Panc1 (cell line): ENCODE data around the gene DCAF15. TPM values are rescaled to one million over a fixed set of nuclear protein-coding genes. Genes with fewer than 3 reads are reported as not detected.

Experiments
- ATAC-seq: fragments of 200-7000 bp; cut with Tn5 transposase; 2 replicates; pipeline ENCODE4 v1.9.1; 2020; ENCODE audit warnings: mild to moderate bottlenecking, moderate library complexity
- BruUV-seq: library from RNA; stranded (reverse); fragments of 400-500 nt; replicated peaks from 2 replicates; lab custom pipeline; 2021; lab: Mats Ljungman, UMichigan
- CTCF ChIA-PET: fragments of 300-600 bp; sonication (Branson Sonifier 250); formaldehyde crosslinking; loops from one replicate; lab custom pipeline; 2022; ENCODE audit warnings: antibody characterized with exemption; lab: Charles Lee
- POLR2A ChIA-PET: fragments of 300-600 bp; sonication (Branson Sonifier 250); formaldehyde crosslinking; loops from one replicate; lab custom pipeline; 2022; ENCODE audit warnings: antibody characterized with exemption; lab: Charles Lee
- DNase-seq: peaks from one replicate; pipeline ENCODE4 v3.0.0-alpha.2; 2010; ENCODE audit warnings: low read depth, low spot score
- H3K27ac ChIP-seq: 2 replicates; pipeline ENCODE4 v1.5.1; 2011; ENCODE audit warnings: mild to moderate bottlenecking, low read length, inconsistent platforms
- H3K27me3 ChIP-seq: fragments of 200-500 bp; sonication (Bioruptor generic); 2 replicates; pipeline ENCODE4 v1.6.0; 2014; ENCODE audit warnings: low read length, inconsistent platforms; ENCODE audit not compliant: control insufficient read depth, insufficient read depth
- H3K36me3 ChIP-seq: fragments of 200-500 bp; sonication (Bioruptor generic); 2 replicates; pipeline ENCODE4 v1.5.1; 2014; ENCODE audit warnings: inconsistent platforms, mild to moderate bottlenecking, low read length, moderate library complexity; ENCODE audit not compliant: control insufficient read depth, insufficient read depth
- H3K4me1 ChIP-seq: 2 replicates; pipeline ENCODE4 v1.5.1; 2011; ENCODE audit warnings: inconsistent platforms, mild to moderate bottlenecking, low read length, moderate library complexity; ENCODE audit not compliant: control insufficient read depth, insufficient read depth
- H3K4me3 ChIP-seq, 2 experiments: 2 replicates each; pipeline ENCODE4 v1.5.1; 2011 to 2012; ENCODE audit warnings: low read depth in 2 of 2, low read length in 2 of 2, mild to moderate bottlenecking in 2 of 2, inconsistent platforms in 1 of 2, moderate library complexity in 1 of 2
- H3K9me3 ChIP-seq: fragments of 200-500 bp; sonication (Bioruptor generic); 2 replicates; pipeline ENCODE4 v1.5.1; 2014; ENCODE audit warnings: low read depth, mild to moderate bottlenecking, inconsistent platforms, low read length, moderate library complexity; ENCODE audit not compliant: control insufficient read depth, insufficient read depth
- POLR2AphosphoS5 ChIP-seq: IDR thresholded peaks from 2 replicates; pipeline ENCODE4 v1.6.1; 2012; ENCODE audit warnings: mild to moderate bottlenecking, low read depth, low read length, moderate library complexity
- SIN3A ChIP-seq: IDR thresholded peaks from 2 replicates; pipeline ENCODE4 v1.6.1; 2012; ENCODE audit warnings: low read depth, mild to moderate bottlenecking, low read length, moderate library complexity, borderline replicate concordance; ENCODE audit not compliant: insufficient read depth
- TCF7L2 ChIP-seq: IDR thresholded peaks from 2 replicates; pipeline ENCODE4 v1.6.1; 2011; ENCODE audit warnings: mild to moderate bottlenecking, low read depth, low read length, inconsistent platforms
- in situ Hi-C: cut with HindIII; loops from 2 replicates; pipeline ENCODE4 v1.10.0; 2016; ENCODE audit warnings: low sequenced_read_pairs, low pct_unique_long_range_greater_than_20kb
- intact Hi-C: fragments of 100-400 bp; cut with micrococcal nuclease; formaldehyde crosslinking; loops from one replicate; pipeline ENCODE4 v1.10.0; 2022; ENCODE audit not compliant: unreplicated experiment
- total RNA-seq: library from RNA; stranded (reverse); gene quantifications from one replicate; pipeline ENCODE4 v1.2.1, GENCODE V29; 2021; ENCODE audit not compliant: unreplicated experiment
- TF ChIP-seq, protein P1 (sequence below): fragments of 450-650 bp; IDR thresholded peaks from 2 replicates; pipeline ENCODE4 v1.5.1; 2017; ENCODE audit warnings: mild to moderate bottlenecking
- TF ChIP-seq, protein P2 (sequence below), 2 experiments: IDR thresholded peaks; 2 replicates each; pipeline ENCODE4 v1.6.1; 2011 to 2012; ENCODE audit warnings: low read depth in 2 of 2, control low read depth in 1 of 2, low read length in 1 of 2, mild to moderate bottlenecking in 1 of 2, moderate library complexity in 1 of 2; ENCODE audit not compliant: insufficient read depth in 1 of 2

The DCAF15 gene
- total RNA-seq, 1 experiment from 2014 or later, result 38.8 TPM

DNA sequence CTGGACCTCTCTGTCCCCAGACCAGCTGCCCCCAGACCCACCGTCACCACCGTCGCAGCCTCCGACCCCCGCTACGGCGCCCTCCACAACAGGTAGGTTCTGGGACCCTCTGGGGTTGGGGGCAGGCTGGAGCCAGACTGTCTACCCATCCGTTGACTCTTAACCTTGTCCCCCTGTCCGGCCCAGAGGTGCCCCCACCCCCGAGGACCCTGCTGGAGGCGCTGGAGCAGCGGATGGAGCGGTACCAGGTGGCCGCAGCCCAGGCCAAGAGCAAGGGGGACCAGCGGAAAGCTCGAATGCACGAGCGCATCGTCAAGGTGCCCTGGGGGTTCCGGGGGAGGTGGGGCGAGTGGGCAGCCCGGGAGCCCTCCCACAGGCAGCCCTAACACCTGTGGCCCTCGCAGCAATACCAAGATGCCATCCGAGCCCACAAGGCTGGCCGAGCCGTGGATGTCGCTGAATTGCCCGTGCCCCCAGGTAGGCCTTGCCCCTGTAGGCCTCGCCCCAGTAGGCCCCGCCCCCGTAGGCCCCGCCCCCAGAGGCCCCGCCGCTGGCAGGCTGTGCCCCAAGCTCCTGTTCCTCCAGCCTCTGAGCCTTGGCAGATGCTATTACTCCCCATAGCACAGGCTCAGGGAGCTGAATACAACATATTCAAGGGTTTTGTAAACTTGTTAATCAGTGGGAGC is 33.4 kb upstream of the DCAF15 start:
- intact Hi-C loops, result no loop called here
- Histone ChIP-seq H3K9me3 (no peaks in the 10 kb centered on the region), H3K4me1 (no peaks in the 10 kb centered on the region), H3K27ac (no peak overlapping the region), H3K27me3 (no peaks in the 10 kb centered on the region), H3K4me3 (no peak overlapping the region), H3K36me3 (no peaks in the 10 kb centered on the region)
- no TSS peak for BruUV-seq
- in situ Hi-C loops, result no loop called here
- ATAC-seq (no peak), DNase-seq (no peak)
- TF ChIP-seq SIN3A (no peak), TCF7L2 (no peak), POLR2AphosphoS5 (no peak)
- TF ChIP-seq, protein P1, sequence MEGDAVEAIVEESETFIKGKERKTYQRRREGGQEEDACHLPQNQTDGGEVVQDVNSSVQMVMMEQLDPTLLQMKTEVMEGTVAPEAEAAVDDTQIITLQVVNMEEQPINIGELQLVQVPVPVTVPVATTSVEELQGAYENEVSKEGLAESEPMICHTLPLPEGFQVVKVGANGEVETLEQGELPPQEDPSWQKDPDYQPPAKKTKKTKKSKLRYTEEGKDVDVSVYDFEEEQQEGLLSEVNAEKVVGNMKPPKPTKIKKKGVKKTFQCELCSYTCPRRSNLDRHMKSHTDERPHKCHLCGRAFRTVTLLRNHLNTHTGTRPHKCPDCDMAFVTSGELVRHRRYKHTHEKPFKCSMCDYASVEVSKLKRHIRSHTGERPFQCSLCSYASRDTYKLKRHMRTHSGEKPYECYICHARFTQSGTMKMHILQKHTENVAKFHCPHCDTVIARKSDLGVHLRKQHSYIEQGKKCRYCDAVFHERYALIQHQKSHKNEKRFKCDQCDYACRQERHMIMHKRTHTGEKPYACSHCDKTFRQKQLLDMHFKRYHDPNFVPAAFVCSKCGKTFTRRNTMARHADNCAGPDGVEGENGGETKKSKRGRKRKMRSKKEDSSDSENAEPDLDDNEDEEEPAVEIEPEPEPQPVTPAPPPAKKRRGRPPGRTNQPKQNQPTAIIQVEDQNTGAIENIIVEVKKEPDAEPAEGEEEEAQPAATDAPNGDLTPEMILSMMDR, result no peak
- TF ChIP-seq, protein P2, sequence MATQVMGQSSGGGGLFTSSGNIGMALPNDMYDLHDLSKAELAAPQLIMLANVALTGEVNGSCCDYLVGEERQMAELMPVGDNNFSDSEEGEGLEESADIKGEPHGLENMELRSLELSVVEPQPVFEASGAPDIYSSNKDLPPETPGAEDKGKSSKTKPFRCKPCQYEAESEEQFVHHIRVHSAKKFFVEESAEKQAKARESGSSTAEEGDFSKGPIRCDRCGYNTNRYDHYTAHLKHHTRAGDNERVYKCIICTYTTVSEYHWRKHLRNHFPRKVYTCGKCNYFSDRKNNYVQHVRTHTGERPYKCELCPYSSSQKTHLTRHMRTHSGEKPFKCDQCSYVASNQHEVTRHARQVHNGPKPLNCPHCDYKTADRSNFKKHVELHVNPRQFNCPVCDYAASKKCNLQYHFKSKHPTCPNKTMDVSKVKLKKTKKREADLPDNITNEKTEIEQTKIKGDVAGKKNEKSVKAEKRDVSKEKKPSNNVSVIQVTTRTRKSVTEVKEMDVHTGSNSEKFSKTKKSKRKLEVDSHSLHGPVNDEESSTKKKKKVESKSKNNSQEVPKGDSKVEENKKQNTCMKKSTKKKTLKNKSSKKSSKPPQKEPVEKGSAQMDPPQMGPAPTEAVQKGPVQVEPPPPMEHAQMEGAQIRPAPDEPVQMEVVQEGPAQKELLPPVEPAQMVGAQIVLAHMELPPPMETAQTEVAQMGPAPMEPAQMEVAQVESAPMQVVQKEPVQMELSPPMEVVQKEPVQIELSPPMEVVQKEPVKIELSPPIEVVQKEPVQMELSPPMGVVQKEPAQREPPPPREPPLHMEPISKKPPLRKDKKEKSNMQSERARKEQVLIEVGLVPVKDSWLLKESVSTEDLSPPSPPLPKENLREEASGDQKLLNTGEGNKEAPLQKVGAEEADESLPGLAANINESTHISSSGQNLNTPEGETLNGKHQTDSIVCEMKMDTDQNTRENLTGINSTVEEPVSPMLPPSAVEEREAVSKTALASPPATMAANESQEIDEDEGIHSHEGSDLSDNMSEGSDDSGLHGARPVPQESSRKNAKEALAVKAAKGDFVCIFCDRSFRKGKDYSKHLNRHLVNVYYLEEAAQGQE (IDR thresholded peaks at IDR 0.05; ENCODE audit: insufficient read depth in 1 of 2, low read depth in 2 of 2, low read length in 1 of 2), result no peak
- POLR2A ChIA-PET, result interaction anchor here (0.6 kb wide), 1 partner anchor 10 kb away, joined by 4 read pairs; no protein-coding TSS in a partner anchor
- CTCF ChIA-PET, result no interaction called here

DNA sequence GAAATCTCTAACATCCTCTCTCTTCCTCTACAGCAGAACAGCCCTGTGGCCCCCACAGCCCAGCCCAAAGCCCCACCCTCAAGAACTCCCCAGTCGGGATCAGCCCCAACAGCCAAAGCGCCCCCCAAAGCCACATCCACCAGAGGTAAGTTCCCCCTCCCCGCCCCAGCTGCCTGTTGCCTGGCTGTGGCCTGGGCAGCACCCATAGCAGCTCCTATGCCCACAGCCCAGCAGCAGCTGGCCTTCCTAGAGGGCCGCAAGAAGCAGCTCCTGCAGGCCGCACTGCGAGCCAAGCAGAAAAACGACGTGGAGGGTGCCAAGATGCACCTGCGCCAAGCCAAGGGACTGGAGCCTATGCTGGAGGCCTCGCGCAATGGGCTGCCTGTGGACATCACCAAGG is 31.8 kb upstream of the DCAF15 start:
- no TSS peak for BruUV-seq
- no peak for TF ChIP-seq POLR2AphosphoS5
- TF ChIP-seq, protein P2 (IDR thresholded peaks at IDR 0.05; ENCODE audit: insufficient read depth in 1 of 2, low read depth in 2 of 2, low read length in 1 of 2), result no peak
- TF ChIP-seq, protein P1, result no peak
- TF ChIP-seq TCF7L2, result no peak
- no peak for TF ChIP-seq SIN3A
- H3K27me3 ChIP-seq, result no peaks in the 10 kb centered on the region
- H3K4me1 ChIP-seq, result no peaks in the 10 kb centered on the region
- H3K27ac ChIP-seq, result no peak overlapping the region
- no peaks in the 10 kb centered on the region for H3K9me3 ChIP-seq
- H3K4me3 ChIP-seq, result no peak overlapping the region
- DNase-seq (no peak), ATAC-seq (no peak)
- ChIA-PET CTCF (no interaction called here), POLR2A (no interaction called here)
- in situ Hi-C loops (no loop called here), intact Hi-C loops (no loop called here)
- no peaks in the 10 kb centered on the region for H3K36me3 ChIP-seq
